BLaER1 (cell line): Measurements from ENCODE around the gene JCHAIN.
A peak's percentile ranks its signal among the peaks of the same experiment; 100 is the strongest.

Source experiments
- H3K27ac ChIP-seq: shearing (Covaris generic); formaldehyde crosslinking; 2 replicates; pipeline ENCODE4 v1.8.1; 2022
- H3K27me3 ChIP-seq: shearing (Covaris generic); formaldehyde crosslinking; 2 replicates; pipeline ENCODE4 v1.8.1; 2022
- H3K36me3 ChIP-seq: shearing (Covaris generic); formaldehyde crosslinking; 2 replicates; pipeline ENCODE4 v1.8.1; 2022
- H3K4me1 ChIP-seq: shearing (Covaris generic); formaldehyde crosslinking; 2 replicates; pipeline ENCODE4 v1.8.1; 2022
- H3K4me2 ChIP-seq: shearing (Covaris generic); formaldehyde crosslinking; 2 replicates; pipeline ENCODE4 v1.8.1; 2022
- H3K4me3 ChIP-seq: shearing (Covaris generic); formaldehyde crosslinking; 2 replicates; pipeline ENCODE4 v1.8.1; 2022
- H3K9ac ChIP-seq: shearing (Covaris generic); formaldehyde crosslinking; 2 replicates; pipeline ENCODE4 v1.8.1; 2022
- H3K9me3 ChIP-seq: shearing (Covaris generic); formaldehyde crosslinking; 2 replicates; pipeline ENCODE4 v1.8.1; 2022
- H4K20me1 ChIP-seq: shearing (Covaris generic); formaldehyde crosslinking; 2 replicates; pipeline ENCODE4 v1.8.1; 2022
- Cebpa-rat ChIP-seq: shearing (Covaris generic); IDR thresholded peaks from 2 replicates; pipeline ENCODE4 v1.8.1; 2022

The JCHAIN gene

DNA sequence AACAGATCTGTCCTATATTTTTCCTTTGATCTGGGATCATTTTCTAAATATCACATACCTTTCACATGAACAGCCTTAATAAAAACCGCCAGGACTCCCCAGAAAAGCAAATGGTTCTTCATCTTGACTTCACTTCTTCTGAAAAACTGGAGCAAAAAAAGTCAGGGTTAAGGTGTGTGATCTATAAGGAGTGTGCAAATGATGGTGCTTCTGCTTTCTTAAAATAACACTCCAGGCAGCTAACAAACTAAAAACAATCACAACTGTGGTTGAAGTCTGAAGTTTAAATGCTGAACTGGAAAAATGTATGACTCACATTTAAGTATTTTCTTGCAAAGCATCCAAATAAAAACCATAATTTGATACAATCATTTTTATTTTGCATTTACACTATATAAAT is at the start of gene JCHAIN:
TSS of gene JCHAIN (minus strand) at position 140 of the 400 bp plus-strand sequence. CDS start at position 122, 18 bp downstream.
- Histone ChIP-seq H3K27ac (no peak within 1 kb of the TSS), H3K36me3 (no peaks in the 10 kb centered on the region), H3K4me2 (peak within 1 kb of the TSS; percentile 24; the same call in 1 of the 2 replicates), H4K20me1 (no peaks in the 10 kb centered on the region), H3K9me3 (no peaks in the 10 kb centered on the region), H3K4me1 (peaks cover 40% of the 10 kb centered on the region), H3K4me3 (no peak within 1 kb of the TSS), H3K9ac (no peak within 1 kb of the TSS), H3K27me3 (no peaks in the 10 kb centered on the region)
- TF ChIP-seq Cebpa-rat, result no peak

DNA sequence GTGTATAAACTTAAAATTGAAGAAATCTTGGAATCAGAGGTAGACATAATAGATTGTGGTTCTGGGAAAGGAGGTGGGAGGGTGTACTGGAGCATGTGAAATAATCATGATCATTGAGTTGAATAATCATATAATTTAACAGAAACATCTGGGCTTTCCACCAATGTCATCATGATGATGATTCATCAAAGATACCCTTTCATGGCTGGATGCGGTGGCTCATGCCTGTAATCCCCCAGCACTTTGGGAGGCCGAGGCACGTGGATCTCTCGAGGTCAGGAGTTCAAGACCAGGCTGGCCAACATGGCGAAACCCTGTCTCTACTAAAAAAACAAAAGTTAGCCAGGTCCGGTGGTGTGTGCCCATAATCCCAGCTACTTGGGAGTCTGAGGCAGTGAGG is 48.8 kb upstream of the JCHAIN start:
- no peaks in the 10 kb centered on the region for H3K9me3 ChIP-seq
- H3K4me2 ChIP-seq, result peak overlapping the region; percentile 30; the same call in 1 of the 2 replicates
- H3K4me3 ChIP-seq, result no peak overlapping the region
- TF ChIP-seq Cebpa-rat, result no peak
- no peaks in the 10 kb centered on the region for H3K27me3 ChIP-seq
- no peak overlapping the region for H3K9ac ChIP-seq
- H4K20me1 ChIP-seq, result no peaks in the 10 kb centered on the region; the same call in 1 of the 2 replicates
- H3K27ac ChIP-seq, result no peak overlapping the region
- peaks cover 24% of the 10 kb centered on the region for H3K4me1 ChIP-seq
- H3K36me3 ChIP-seq, result no peaks in the 10 kb centered on the region

GRCh38 chr4:70714079-70714887 is 48.0 kb upstream of the JCHAIN start:
- Histone ChIP-seq H3K27me3 (no peaks in the 10 kb centered on the region), H3K27ac (no peak overlapping the region), H3K36me3 (no peaks in the 10 kb centered on the region), H3K9ac (no peak overlapping the region), H3K4me2 (peak overlapping the region; percentile 30), H3K9me3 (no peaks in the 10 kb centered on the region), H4K20me1 (no peaks in the 10 kb centered on the region; the same call in 1 of the 2 replicates), H3K4me1 (peaks cover 24% of the 10 kb centered on the region), H3K4me3 (no peak overlapping the region)
- no peak for TF ChIP-seq Cebpa-rat

DNA sequence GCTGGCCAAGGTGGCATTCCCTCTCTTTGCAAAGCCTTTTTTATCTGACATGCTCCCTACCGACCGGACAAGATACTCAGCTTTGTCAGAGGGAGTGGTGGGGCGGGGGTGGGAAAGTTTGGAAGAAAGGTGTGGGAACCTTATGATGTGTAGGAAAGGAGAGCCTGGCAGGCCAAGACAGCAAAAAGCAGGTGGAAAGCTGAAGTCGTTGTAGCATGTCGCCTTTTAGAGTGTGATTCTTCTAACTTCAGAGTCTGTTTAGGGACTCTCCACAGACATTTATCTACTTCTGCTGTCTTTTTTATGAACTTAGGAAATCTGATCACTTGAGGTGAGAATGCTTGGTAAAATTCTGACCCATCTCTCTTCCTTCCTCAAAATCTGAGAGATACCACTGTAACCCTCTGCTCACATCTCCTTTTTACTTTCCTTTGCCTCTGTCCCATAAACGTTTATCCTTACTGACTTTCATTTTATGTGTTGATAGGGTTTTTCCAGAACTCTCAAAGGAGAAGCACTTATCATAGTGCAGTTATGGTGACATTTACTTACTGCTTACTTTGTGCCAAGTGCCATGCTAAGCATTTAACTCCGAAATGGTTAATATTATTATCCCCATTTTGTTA is 47.3 kb upstream of the JCHAIN start:
- H3K27ac ChIP-seq, result no peak overlapping the region
- no peak for TF ChIP-seq Cebpa-rat

DNA sequence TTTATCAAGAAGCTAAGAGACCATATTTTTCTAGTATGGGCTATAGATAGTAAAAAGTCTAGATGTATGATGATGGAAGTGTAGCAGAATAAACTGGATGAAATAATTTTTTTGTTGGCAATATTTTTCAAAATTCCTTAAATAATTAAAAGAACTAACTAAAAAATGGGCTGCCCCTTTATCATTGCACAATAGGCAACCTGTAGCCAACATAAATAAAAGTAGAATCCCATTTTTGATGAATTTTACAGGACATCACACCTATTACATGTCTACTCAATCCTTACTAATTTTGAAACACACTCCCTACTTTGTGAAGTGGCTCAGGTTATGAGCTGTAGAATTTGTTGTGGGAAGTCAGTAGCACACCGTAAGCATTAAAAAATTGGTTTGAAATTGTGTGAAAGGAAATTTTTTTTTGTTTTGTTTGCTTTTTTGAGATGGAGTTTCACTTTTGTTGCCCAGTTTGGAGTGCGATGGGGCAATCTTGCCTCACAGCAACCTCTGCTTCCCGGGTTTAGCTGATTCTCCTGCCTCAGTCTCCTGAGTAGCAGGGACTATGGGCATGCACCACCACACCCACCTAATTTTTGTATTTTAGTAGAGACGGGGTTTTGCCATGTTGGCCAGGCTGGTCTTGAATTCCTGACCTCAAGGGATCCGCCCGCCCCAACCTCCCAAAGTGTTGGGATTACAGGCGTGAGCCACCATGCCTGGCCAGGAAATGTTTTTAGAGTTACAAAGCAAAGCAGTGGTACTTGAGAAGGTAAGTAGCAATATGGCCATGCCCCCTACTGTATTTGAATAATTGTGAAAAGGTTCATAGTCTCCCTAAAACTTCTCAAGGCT is 46.5 kb upstream of the JCHAIN start:
- TF ChIP-seq Cebpa-rat, result no peak
- H3K27ac ChIP-seq, result no peak overlapping the region
- no peaks in the 10 kb centered on the region for H3K9me3 ChIP-seq
- peaks cover 24% of the 10 kb centered on the region for H3K4me1 ChIP-seq
- H3K4me2 ChIP-seq, result peak overlapping the region; percentile 22; the same call in 1 of the 2 replicates
- no peak overlapping the region for H3K9ac ChIP-seq
- no peaks in the 10 kb centered on the region for H3K27me3 ChIP-seq
- no peak overlapping the region for H3K4me3 ChIP-seq
- H3K36me3 ChIP-seq, result no peaks in the 10 kb centered on the region
- H4K20me1 ChIP-seq, result no peaks in the 10 kb centered on the region; the same call in 1 of the 2 replicates

More for the DNA sequence above, 47.3 kb upstream of the JCHAIN start:
- Histone ChIP-seq H3K27me3 (no peaks in the 10 kb centered on the region), H3K4me2 (peak overlapping the region; percentile 22; the same call in 1 of the 2 replicates), H3K9ac (no peak overlapping the region), H4K20me1 (no peaks in the 10 kb centered on the region; the same call in 1 of the 2 replicates), H3K36me3 (no peaks in the 10 kb centered on the region), H3K9me3 (no peaks in the 10 kb centered on the region), H3K4me3 (no peak overlapping the region), H3K4me1 (peaks cover 24% of the 10 kb centered on the region)

- H3K27me3 ChIP-seq, result no peaks in the 10 kb centered on the region
- H3K9ac ChIP-seq, result no peak overlapping the region
- H3K27ac ChIP-seq, result no peak overlapping the region
- H3K4me1 ChIP-seq, result peaks cover 27% of the 10 kb centered on the region
- H3K4me2 ChIP-seq, result no peak overlapping the region
- H4K20me1 ChIP-seq, result no peaks in the 10 kb centered on the region; the same call in 1 of the 2 replicates
- H3K36me3 ChIP-seq, result no peaks in the 10 kb centered on the region
- no peak overlapping the region for H3K4me3 ChIP-seq
- no peaks in the 10 kb centered on the region for H3K9me3 ChIP-seq
- no peak for TF ChIP-seq Cebpa-rat
These were observed 45.8 kb upstream of the JCHAIN start for GRCh38 chr4:70712150-70712549.

DNA sequence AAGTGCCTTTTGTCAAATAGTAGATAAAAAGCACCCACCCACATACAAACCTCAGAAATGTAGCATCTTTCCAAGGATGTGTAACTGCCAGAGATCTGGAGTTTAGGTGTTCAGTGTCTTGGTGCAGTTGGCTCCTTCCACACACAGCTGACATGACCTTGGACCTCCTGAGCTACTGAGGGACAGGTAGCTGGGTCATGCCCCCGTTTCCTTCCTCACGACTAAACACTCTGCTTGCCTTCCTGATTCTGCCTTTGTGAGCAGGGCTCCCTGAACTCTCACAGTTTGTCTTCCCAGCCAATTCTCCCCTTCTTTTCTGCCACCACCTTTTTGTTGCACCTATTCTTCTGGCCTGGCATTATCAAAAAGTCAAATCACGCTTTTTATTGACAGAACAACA is 45.3 kb upstream of the JCHAIN start:
- H3K36me3 ChIP-seq, result no peaks in the 10 kb centered on the region
- H4K20me1 ChIP-seq, result no peaks in the 10 kb centered on the region; the same call in 1 of the 2 replicates
- H3K27ac ChIP-seq, result no peak overlapping the region
- H3K4me3 ChIP-seq, result no peak overlapping the region
- TF ChIP-seq Cebpa-rat, result no peak
- peaks cover 33% of the 10 kb centered on the region for H3K4me1 ChIP-seq
- no peaks in the 10 kb centered on the region for H3K9me3 ChIP-seq
- no peak overlapping the region for H3K9ac ChIP-seq
- no peaks in the 10 kb centered on the region for H3K27me3 ChIP-seq
- H3K4me2 ChIP-seq, result no peak overlapping the region

DNA sequence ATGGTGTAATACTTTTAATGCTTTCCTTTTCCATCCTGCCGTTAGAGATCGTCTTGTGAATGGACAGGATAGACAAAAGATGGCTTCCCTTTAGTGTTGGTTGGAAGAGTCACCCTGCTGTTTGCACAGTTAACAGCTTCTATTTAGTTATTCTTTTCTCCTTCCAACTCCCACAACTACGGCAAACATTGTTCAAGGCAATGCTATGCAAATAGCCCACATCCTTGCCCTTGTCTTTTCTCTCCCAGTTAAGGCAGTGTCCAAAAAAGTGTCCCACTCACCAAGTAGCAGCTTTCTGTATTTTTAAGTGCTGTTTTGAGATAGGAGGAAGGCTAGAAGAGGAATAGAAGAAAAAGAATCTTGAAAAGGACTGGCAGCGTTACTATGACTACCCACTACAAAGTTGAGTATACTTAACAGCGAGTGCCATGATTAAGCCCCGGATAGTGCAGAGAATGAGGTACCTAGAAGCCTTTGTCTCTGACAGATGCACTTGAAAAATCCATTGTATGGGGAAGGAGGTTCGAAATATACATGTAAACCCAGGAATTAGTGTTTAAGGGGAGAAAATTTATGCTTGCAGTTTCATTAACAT is 43.4 kb upstream of the JCHAIN start:
- no peak for TF ChIP-seq Cebpa-rat
- Histone ChIP-seq H3K9ac (no peak overlapping the region), H3K27me3 (no peaks in the 10 kb centered on the region), H4K20me1 (no peaks in the 10 kb centered on the region; the same call in 1 of the 2 replicates), H3K9me3 (no peaks in the 10 kb centered on the region), H3K4me2 (no peak overlapping the region), H3K4me1 (peaks cover 33% of the 10 kb centered on the region), H3K36me3 (no peaks in the 10 kb centered on the region), H3K27ac (no peak overlapping the region), H3K4me3 (no peak overlapping the region)

GRCh38 chr4:70706516-70706915 is 40.2 kb upstream of the JCHAIN start:
- Histone ChIP-seq H3K4me1 (peaks cover 31% of the 10 kb centered on the region), H3K36me3 (no peaks in the 10 kb centered on the region), H3K27ac (no peak overlapping the region), H3K4me3 (peak overlapping the region; percentile 94), H3K9me3 (no peaks in the 10 kb centered on the region), H3K9ac (peak overlapping the region; percentile 88), H3K27me3 (no peaks in the 10 kb centered on the region), H3K4me2 (peak overlapping the region; percentile 90), H4K20me1 (no peaks in the 10 kb centered on the region; the same call in 1 of the 2 replicates)
- TF ChIP-seq Cebpa-rat, result no peak
